Right forelimb (tissue), 1 donor: ENCODE measurements around the gene KDM6B.
"Not testable (repeated sequence)": the region's sequence is repeated elsewhere in the genome, so short reads cannot be mapped to it uniquely, and the experiment has no call there.

Source experiments
- DNase-seq: peaks from one replicate; pipeline ENCODE4 v3.0.0-alpha.2; 2018

Gene KDM6B

GRCh38 chr17:7854851-7855659 lies 21.0 kb downstream of the KDM6B start, which contains the start of gene TMEM88:
TMEM88 (plus strand) TSS chr17:7855066; CDS start chr17:7855075, 9 bp downstream.
- DNase-seq: no peak

- DNase-seq: no peak
Measured at GRCh38 chr17:7855660-7856010, 21.6 kb downstream of the KDM6B start.

- DNase-seq: peak; percentile 73
Measured at GRCh38 chr17:7856011-7856810, 22.2 kb downstream of the KDM6B start.

- peak; percentile 98 for DNase-seq
Measured at GRCh38 chr17:7856811-7857712, 23.0 kb downstream of the KDM6B start, which contains the start of gene NAA38. NAA38 (minus strand) TSS chr17:7857559; CDS start chr17:7857463, 96 bp downstream.

- DNase-seq: peak; percentile 93
Measured at GRCh38 chr17:7857713-7858521, 23.9 kb downstream of the KDM6B start, which contains the start of gene CYB5D1. CYB5D1 (plus strand) TSS chr17:7858003; CDS start chr17:7858135, 132 bp downstream.

GRCh38 chr17:7858522-7858810 lies 24.4 kb downstream of the KDM6B start:
- DNase-seq: no peak

- DNase-seq: no peak
Measured at GRCh38 chr17:7859028-7859427, 25.0 kb downstream of the KDM6B start.

- DNase-seq: peak; percentile 63
Measured at GRCh38 chr17:7862692-7863437, 28.8 kb downstream of the KDM6B start.

GRCh38 chr17:7864384-7864783 lies 30.4 kb downstream of the KDM6B start:
- DNase-seq: not testable (repeated sequence)

GRCh38 chr17:7864995-7865650 lies 31.1 kb downstream of the KDM6B start:
- DNase-seq: no peak

- DNase-seq: no peak
Measured at GRCh38 chr17:7867881-7868329, 33.9 kb downstream of the KDM6B start.

- no peak for DNase-seq
Measured at GRCh38 chr17:7873051-7873450, 39.0 kb downstream of the KDM6B start.

- DNase-seq: no peak
Measured at GRCh38 chr17:7875804-7876370, 41.9 kb downstream of the KDM6B start.

- no peak for DNase-seq
Measured at GRCh38 chr17:7878234-7878633, 44.2 kb downstream of the KDM6B start.

- no peak for DNase-seq
Measured at GRCh38 chr17:7880076-7880868, 46.3 kb downstream of the KDM6B start.

- no peak for DNase-seq
Measured at GRCh38 chr17:7881276-7882054, 47.4 kb downstream of the KDM6B start.

GRCh38 chr17:7882068-7882467 lies 48.1 kb downstream of the KDM6B start:
- DNase-seq: no peak

GRCh38 chr17:7882629-7883028 lies 48.6 kb downstream of the KDM6B start:
- DNase-seq: no peak
